Thyroid gland (tissue), 4 donors: ENCODE results near the gene ZP1.

Experiments
- CTCF ChIP-seq, 6 experiments: fragments of 200-600 bp in 3 of 6; fragments of 450-650 bp in 3 of 6; sonication (generic) in 3 of 6; IDR thresholded peaks; one replicate each; pipeline ENCODE4 v1.5.1; 2016 to 2019; ENCODE audit warnings: antibody characterized with exemption in 6 of 6, mild to moderate bottlenecking in 2 of 6, inconsistent platforms in 1 of 6, moderate library complexity in 1 of 6
- POLR2A ChIP-seq, 2 donors: fragments of 450-650 bp; IDR thresholded peaks; one replicate each; pipeline ENCODE4 v1.6.1; 2017; ENCODE audit warnings: antibody characterized with exemption in 2 of 2, mild to moderate bottlenecking in 2 of 2, moderate library complexity in 1 of 2

- no peak for TF ChIP-seq CTCF (IDR thresholded peaks at IDR 0.05)
- no peak for TF ChIP-seq POLR2A (IDR thresholded peaks at IDR 0.05)
Observed at GRCh38 chr11:60878245-60879101, 11.1 kb downstream of the ZP1 start.
